GM13976 (cell line): ENCODE results near the gene TMEM140.

Source experiments
- DNase-seq: peaks from one replicate; pipeline ENCODE4 v3.0.0; 2012; ENCODE audit warnings: low spot score
- CTCF ChIP-seq: IDR thresholded peaks from 2 replicates; pipeline ENCODE4 v1.5.1; 2012; ENCODE audit warnings: borderline replicate concordance, mild to moderate bottlenecking; ENCODE audit not compliant: insufficient read depth; ENCODE audit errors: extremely low read depth, missing control alignments, control extremely low read depth
- in situ Hi-C: fragments of 300-500 bp; cut with MboI; formaldehyde crosslinking; loops from one replicate; pipeline ENCODE4 v1.12.0; 2022; ENCODE audit warnings: low sequenced_read_pairs, mixed read lengths, inconsistent platforms; ENCODE audit not compliant: unreplicated experiment

The TMEM140 gene

GRCh38 chr7:135147899-135148721, at the start of gene TMEM140:
TSS of gene TMEM140 (plus strand) at chr7:135148072. CDS start at chr7:135164442, 16,370 bp downstream.
- DNase-seq = peak; percentile 22
- in situ Hi-C loops = no loop called here
- TF ChIP-seq CTCF = no peak

- in situ Hi-C loops = no loop called here
Observed at GRCh38 chr7:135098391-135098790, 49.5 kb upstream of the TMEM140 start.

GRCh38 chr7:135100856-135101255, 47.0 kb upstream of the TMEM140 start:
- TF ChIP-seq CTCF = no peak
- no peak for DNase-seq
- in situ Hi-C loops = no loop called here

More at GRCh38 chr7:135098391-135098790, 49.5 kb upstream of the TMEM140 start:
- no peak for TF ChIP-seq CTCF
- no peak for DNase-seq

GRCh38 chr7:135102372-135102771, 45.5 kb upstream of the TMEM140 start:
- DNase-seq = peak; percentile 28
- in situ Hi-C loops = no loop called here
- TF ChIP-seq CTCF = no peak

- no peak for TF ChIP-seq CTCF
- no peak for DNase-seq
- in situ Hi-C loops = no loop called here
Observed at GRCh38 chr7:135109562-135109961, 38.3 kb upstream of the TMEM140 start.

GRCh38 chr7:135109976-135110375, 37.9 kb upstream of the TMEM140 start:
- in situ Hi-C loops = no loop called here
- no peak for DNase-seq
- no peak for TF ChIP-seq CTCF

- in situ Hi-C loops = no loop called here
- no peak for TF ChIP-seq CTCF
- no peak for DNase-seq
Observed at GRCh38 chr7:135111379-135111778, 36.5 kb upstream of the TMEM140 start.
